Measurements from ENCODE around the gene SPI1. TPM values are rescaled to one million over a fixed set of nuclear protein-coding genes. Genes with fewer than 3 reads are reported as not detected.

The SPI1 gene
- total RNA-seq, 4 donors from 2014 or later: 4.7 to 13.4 (median 9.8) TPM

- Histone ChIP-seq H3K27me3 (no peaks in the 10 kb centered on the region), H3K9me3 (no peaks in the 10 kb centered on the region), H3K36me3 (no peaks in the 10 kb centered on the region), H3K27ac (no peak overlapping the region), H3K4me3 (no peak overlapping the region), H3K4me1 (peaks cover 8% of the 10 kb centered on the region)
- TF ChIP-seq CTCF (IDR thresholded peaks at IDR 0.05) (peak; percentile 92 to 96), POLR2AphosphoS5 (IDR thresholded peaks at IDR 0.05) (no peak)
- 28% methylated on average over 14 of the region's 19 CpGs for WGBS
- DNase-seq (ENCODE audit: low spot score in 2 of 2): peak in 1 of 2 donors; percentile 88
Observed at GRCh38 chr11:47373876-47374719, 4.2 kb downstream of the SPI1 start.

- 66% methylated on average over 7 of the region's 7 CpGs for WGBS
- TF ChIP-seq CTCF (IDR thresholded peaks at IDR 0.05) (no peak), POLR2A (IDR thresholded peaks at IDR 0.05) (no peak), EP300 (IDR thresholded peaks at IDR 0.05) (no peak), POLR2AphosphoS5 (IDR thresholded peaks at IDR 0.05) (no peak)
- Histone ChIP-seq H3K27me3 (no peaks in the 10 kb centered on the region), H3K9me3 (no peaks in the 10 kb centered on the region), H3K27ac (no peak overlapping the region), H3K36me3 (no peaks in the 10 kb centered on the region), H3K4me1 (peaks cover 8% of the 10 kb centered on the region), H3K4me3 (no peak overlapping the region)
- no peak for DNase-seq (ENCODE audit: low spot score in 2 of 2)
Observed at GRCh38 chr11:47372422-47372821, 5.9 kb downstream of the SPI1 start.

GRCh38 chr11:47369676-47370075, 8.7 kb downstream of the SPI1 start:
- H3K4me3 ChIP-seq: no peak overlapping the region
- 49% methylated on average over 3 of the region's 3 CpGs for WGBS
- TF ChIP-seq EP300 (IDR thresholded peaks at IDR 0.05): no peak
- TF ChIP-seq POLR2AphosphoS5 (IDR thresholded peaks at IDR 0.05): no peak
- TF ChIP-seq CTCF (IDR thresholded peaks at IDR 0.05): no peak
- no peak for TF ChIP-seq POLR2A (IDR thresholded peaks at IDR 0.05)
- no peaks in the 10 kb centered on the region for H3K27me3 ChIP-seq
- H3K9me3 ChIP-seq: no peaks in the 10 kb centered on the region
- H3K4me1 ChIP-seq: peaks cover 5% of the 10 kb centered on the region
- H3K36me3 ChIP-seq: no peaks in the 10 kb centered on the region
- DNase-seq (ENCODE audit: low spot score in 2 of 2): no peak
- peak overlapping the region; percentile 41 for H3K27ac ChIP-seq

- WGBS: 79% methylated on average over 1 of the region's 1 CpG
- DNase-seq (ENCODE audit: low spot score in 2 of 2): no peak
- Histone ChIP-seq H3K36me3 (no peaks in the 10 kb centered on the region), H3K9me3 (no peaks in the 10 kb centered on the region), H3K27me3 (no peaks in the 10 kb centered on the region), H3K4me3 (no peak overlapping the region), H3K27ac (no peak overlapping the region), H3K4me1 (peaks cover 2% of the 10 kb centered on the region)
- TF ChIP-seq POLR2AphosphoS5 (IDR thresholded peaks at IDR 0.05) (no peak), EP300 (IDR thresholded peaks at IDR 0.05) (no peak), POLR2A (IDR thresholded peaks at IDR 0.05) (no peak), CTCF (IDR thresholded peaks at IDR 0.05) (no peak)
Observed at GRCh38 chr11:47366020-47366490, 12.3 kb downstream of the SPI1 start.

GRCh38 chr11:47361419-47361818, 16.9 kb downstream of the SPI1 start:
- Histone ChIP-seq H3K27me3 (no peaks in the 10 kb centered on the region), H3K4me1 (peaks cover 2% of the 10 kb centered on the region), H3K36me3 (no peaks in the 10 kb centered on the region), H3K4me3 (no peak overlapping the region), H3K9me3 (no peaks in the 10 kb centered on the region), H3K27ac (no peak overlapping the region)
- no peak for DNase-seq (ENCODE audit: low spot score in 2 of 2)
- 84% methylated on average over 13 of the region's 13 CpGs for WGBS
- TF ChIP-seq CTCF (IDR thresholded peaks at IDR 0.05) (no peak), POLR2AphosphoS5 (IDR thresholded peaks at IDR 0.05) (no peak), EP300 (IDR thresholded peaks at IDR 0.05) (no peak), POLR2A (IDR thresholded peaks at IDR 0.05) (no peak)
